T-helper 22 cell (primary cell): ENCODE measurements around the gene DIAPH2.

ENCODE experiments used
- DNase-seq: peaks from one replicate; pipeline ENCODE4 v3.0.0-alpha.2; 2020; ENCODE audit warnings: low read depth

Gene DIAPH2

DNA sequence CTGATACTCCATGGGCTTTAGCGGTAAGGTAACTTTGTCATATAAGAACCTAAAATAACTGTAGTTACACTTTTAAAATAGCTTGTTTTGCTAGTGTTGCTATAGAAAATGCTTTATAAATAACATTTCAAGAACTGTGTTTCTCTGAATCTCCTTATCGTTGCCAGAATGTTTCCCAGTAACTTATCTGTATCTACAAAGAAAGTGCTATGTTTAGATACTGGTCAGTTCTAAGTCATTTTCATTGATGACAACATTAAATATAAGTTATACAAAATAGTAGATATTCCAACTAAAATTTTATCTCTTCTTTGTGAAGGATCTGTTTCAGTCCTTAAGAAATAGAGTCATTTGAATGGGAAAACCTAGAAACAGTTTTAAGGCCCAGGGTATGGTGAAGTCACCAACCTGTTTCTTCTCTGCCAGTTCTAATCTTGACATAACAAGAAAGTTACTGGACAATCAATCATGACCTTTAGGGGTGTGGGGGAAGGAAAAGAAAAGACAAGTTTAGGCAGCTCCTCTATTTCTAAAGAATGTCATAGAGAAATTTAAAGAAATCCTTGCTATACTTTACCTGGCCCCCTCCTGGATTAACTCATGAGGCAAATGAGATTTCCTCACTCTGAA, 625.0 kb downstream of the DIAPH2 start:
- no peak for DNase-seq

- no peak for DNase-seq
Observed at GRCh38 chrX:97310373-97310772, 625.7 kb downstream of the DIAPH2 start.

- DNase-seq: no peak
Observed at GRCh38 chrX:97311066-97311778, 626.6 kb downstream of the DIAPH2 start.

DNA sequence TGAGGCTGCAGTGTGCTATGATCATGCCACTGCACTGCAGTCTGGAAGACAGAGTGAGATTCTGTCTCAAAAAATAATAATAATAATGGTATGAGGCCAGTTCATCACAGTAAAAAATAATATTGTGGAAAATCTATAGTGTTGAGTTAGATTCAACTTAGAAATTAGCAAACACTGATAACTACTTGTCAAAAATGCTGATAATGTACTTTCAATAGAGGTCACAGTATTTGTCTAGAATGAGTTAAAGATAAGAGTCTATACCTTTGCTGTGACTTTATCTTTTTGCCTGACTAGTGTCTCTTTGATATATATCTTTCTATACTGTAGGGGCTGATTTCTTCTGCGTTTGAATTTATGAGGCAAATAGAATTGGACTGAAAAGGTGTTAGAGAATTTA, 629.7 kb downstream of the DIAPH2 start:
- no peak for DNase-seq

DNA sequence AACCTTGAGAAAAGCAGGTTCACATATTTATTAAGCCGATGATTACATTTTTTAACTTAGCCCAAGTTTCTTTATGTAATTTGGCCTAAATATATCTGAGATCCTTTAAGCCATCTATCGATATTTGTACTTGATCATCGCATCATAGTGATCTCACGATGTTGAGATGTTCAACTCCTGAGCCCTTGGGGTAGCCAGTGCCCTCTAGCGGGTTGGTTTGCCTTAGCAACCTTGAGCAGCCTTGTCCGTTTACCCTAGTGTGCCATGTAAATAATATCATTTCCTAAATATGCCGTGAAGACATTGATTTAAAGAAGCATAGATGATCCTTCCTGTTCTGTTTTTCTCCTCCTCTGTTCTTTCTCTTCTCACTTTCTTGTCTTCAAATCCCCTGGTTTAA, 631.3 kb downstream of the DIAPH2 start:
- no peak for DNase-seq

GRCh38 chrX:97320305-97320704, 635.7 kb downstream of the DIAPH2 start:
- no peak for DNase-seq

DNA sequence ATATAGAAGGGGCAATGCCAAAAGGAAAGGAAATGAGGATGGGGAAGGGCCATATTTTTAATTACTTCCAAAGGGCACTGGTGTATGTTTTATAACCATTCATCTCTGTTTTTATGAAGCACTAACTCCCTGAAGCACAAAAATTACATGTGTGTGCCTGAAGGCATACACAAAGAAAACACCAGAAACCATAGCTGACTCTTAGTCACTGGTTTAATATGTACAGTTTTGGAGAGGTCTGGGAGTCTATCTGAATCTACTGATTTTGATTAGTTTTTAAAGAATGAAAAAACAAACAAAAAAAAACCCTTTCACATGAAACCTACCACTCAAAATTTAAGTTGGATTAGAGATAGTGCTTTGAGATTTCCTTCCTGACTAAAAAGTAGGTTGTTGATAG, 637.8 kb downstream of the DIAPH2 start:
- DNase-seq: no peak

DNA sequence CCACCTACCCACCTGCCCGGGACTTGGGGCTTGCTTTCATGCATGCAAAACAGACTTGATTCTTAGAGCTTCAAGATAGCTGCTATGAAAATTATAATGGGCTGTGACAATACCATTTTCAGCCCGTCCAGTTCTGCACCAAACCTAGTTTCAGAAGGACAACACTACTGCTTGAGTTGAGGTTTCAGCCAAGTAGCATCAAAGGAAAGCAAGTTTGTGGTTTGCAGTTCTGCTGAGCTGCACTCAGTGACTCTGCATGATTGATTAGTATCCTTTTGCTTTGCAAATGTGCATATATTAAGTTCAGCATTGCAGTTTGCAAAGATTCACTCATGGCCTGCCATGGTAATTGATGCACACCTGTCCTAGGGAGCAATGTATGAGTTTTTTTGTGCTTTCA, 641.8 kb downstream of the DIAPH2 start:
- no peak for DNase-seq

- no peak for DNase-seq
Observed at GRCh38 chrX:97328853-97329390, 644.3 kb downstream of the DIAPH2 start.

GRCh38 chrX:97330151-97330550, 645.5 kb downstream of the DIAPH2 start:
- DNase-seq: no peak

DNA sequence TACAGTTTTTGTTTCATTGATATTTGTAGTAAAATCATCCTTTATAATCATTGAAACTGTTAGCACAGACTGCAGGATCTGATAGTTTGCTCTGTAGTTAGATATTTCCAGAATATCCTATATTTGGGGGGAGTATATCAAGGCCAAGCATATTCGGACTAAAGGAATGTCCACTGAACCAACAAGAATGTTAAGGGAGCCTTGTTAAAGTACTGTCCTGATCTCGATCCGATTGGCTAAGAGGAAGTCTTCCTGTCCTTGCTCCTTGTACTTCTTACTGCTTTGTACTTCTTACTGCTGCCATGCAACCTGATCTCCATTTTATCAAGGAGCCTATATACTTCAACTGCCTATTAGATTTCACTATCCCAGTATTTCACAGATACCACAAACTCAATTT, 648.3 kb downstream of the DIAPH2 start:
- DNase-seq: no peak

- DNase-seq: no peak
Observed at GRCh38 chrX:97334850-97335249, 650.2 kb downstream of the DIAPH2 start.

DNA sequence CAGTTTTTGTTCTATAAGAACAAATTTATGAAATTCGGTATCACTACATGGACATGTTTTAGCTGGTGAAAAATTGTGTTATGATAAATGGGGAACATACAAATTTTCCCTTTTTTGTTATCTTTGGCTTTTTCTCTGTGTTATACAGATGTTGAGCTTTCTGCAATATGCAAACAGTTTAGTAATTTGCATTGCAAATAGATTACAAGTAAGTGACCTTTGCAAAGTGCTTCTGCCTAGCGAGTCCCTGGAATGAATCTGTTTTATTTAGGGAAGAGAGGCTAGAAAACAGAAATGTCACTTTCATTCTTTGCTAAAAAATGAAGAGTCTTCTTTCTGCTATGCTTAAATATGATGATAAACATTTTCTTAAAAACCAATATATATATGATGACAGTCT, 660.1 kb downstream of the DIAPH2 start:
- no peak for DNase-seq

DNA sequence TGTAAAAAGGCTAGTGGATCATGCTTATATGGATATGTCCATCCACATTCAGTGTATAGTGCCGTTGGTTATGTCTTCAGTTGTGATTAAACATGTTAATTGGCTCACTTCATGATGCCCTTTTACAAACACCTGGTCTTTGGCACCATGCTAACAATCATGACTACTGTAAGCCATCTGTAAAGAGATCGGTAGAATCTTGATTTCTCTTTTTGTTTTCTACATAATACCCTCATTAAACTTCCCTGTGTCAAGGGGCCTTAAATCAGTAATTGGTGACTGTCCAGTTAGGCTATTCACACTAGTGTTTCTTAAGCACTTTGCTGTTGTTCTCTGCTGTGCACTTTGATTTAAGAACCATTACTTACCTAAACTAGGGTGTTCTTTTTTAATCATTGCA, 674.3 kb downstream of the DIAPH2 start:
- no peak for DNase-seq

DNA sequence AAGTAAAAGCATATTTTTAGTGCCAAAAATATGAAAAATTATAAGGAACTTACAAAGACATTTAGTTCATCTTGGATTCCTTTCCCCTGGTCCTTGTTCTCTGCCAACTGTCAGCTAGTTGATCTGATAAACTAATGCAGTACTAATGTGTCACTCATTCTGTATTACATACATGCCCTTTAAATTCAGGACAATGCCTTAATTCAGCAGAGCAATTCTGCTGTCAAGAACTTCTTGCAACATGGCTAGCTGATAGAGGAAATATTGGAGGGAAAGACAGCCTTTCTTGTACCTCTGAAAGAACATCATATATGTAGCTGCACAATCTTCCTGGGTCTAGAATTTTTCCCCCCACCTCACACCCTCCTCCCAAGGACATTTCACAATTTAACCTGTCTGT, 679.2 kb downstream of the DIAPH2 start:
- DNase-seq: no peak

DNA sequence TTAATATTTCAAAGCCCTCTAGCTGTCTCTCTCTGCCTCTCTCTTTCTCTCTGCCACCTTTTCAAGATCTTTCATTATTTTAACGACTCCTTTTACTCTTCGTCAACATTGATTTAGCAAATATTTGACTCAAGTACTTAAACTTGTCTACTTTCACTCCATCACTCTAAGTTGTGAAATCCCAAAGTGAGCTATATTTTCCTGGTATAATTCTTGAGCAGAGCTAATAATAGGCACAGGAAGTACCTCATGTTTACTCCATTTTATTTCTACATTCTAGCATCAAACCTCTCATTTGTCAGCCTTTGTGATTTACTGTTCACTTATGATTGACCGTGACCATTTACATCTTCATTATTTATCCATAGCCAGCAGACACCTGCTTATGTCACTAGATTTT, 681.6 kb downstream of the DIAPH2 start:
- no peak for DNase-seq

DNA sequence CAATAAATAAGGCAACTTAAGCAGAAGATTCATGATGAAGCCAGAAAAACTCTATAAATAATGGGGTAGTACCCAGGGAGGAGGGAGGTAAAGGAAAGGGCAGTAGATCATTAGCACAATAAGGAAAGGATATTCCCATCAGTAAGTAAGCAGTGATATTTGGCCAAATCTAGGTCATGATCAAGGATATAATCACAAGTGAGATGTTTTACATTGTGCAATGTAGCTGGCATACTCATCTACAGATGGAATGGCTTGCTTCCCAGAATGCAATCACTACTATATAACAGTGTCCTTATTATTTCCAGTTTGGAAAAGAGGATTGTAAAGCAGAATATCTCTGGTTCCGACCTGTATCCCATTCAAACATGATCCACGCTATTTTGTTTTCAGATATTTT, 682.5 kb downstream of the DIAPH2 start:
- no peak for DNase-seq

GRCh38 chrX:97369947-97370346, 685.3 kb downstream of the DIAPH2 start:
- DNase-seq: no peak

GRCh38 chrX:97372001-97372766, 687.5 kb downstream of the DIAPH2 start:
- no peak for DNase-seq

- DNase-seq: no peak
Observed at GRCh38 chrX:97374266-97374665, 689.6 kb downstream of the DIAPH2 start.

GRCh38 chrX:97380200-97380599, 695.6 kb downstream of the DIAPH2 start:
- DNase-seq: no peak

DNA sequence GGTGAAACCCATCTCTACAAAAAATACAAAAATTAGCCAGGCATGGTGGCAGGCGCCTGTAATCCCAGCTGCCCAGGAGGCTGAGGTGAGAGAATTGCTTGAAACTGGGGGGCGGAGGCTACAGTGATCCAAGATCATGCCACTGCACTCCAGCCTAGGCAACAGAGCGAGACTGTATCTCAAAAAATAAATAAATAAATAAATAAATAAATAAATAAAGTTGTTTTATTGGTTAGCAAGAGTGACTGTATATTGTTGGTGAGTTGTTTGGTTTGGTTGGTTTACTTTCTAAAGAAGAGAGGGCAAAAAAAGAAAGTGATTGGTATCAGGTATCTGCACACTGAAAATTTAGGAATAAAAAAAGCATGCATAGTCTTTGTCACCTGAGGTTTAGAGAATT, 700.0 kb downstream of the DIAPH2 start:
- no peak for DNase-seq

DNA sequence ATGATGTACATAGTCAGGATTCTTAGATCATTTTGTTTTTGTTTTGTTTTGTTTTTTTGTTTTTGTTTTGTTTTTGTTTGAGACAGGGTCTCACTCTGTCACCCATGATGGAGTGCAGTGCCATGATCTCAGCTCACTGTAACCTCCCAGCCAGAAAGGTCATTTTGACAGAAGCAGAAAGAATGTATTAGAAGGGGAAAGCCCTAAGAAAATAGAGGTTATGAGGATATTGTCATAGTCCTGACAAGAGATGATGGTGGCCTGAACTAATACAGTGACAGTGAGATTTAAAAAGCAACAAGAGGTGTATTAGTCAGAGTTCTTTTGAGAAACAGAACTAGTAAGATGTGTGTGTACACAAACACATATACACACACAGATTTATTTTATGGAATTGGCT, 702.4 kb downstream of the DIAPH2 start:
- no peak for DNase-seq
